Diencephalon (tissue), 1 donor: ENCODE measurements around the gene SLC25A23. TPM values are rescaled to one million over a fixed set of nuclear protein-coding genes. Genes with fewer than 3 reads are reported as not detected.

ENCODE experiments used
- small RNA-seq: library from RNA; depleted of rRNA; stranded (forward); fragments of <200 nt; gene quantifications from one replicate; pipeline ENCODE3, GENCODE V24; 2014
- total RNA-seq: library from RNA; depleted of rRNA; stranded (reverse); fragments of >200 nt; gene quantifications from one replicate; pipeline ENCODE4 v1.2.3, GENCODE V29; 2014

Gene SLC25A23
- 37.6 TPM for total RNA-seq

GRCh38 chr19:6459262-6460098 lies at the start of gene SLC25A23:
TSS of gene SLC25A23 (minus strand) at chr19:6459792. CDS start at chr19:6459628, 164 bp downstream.

DNA sequence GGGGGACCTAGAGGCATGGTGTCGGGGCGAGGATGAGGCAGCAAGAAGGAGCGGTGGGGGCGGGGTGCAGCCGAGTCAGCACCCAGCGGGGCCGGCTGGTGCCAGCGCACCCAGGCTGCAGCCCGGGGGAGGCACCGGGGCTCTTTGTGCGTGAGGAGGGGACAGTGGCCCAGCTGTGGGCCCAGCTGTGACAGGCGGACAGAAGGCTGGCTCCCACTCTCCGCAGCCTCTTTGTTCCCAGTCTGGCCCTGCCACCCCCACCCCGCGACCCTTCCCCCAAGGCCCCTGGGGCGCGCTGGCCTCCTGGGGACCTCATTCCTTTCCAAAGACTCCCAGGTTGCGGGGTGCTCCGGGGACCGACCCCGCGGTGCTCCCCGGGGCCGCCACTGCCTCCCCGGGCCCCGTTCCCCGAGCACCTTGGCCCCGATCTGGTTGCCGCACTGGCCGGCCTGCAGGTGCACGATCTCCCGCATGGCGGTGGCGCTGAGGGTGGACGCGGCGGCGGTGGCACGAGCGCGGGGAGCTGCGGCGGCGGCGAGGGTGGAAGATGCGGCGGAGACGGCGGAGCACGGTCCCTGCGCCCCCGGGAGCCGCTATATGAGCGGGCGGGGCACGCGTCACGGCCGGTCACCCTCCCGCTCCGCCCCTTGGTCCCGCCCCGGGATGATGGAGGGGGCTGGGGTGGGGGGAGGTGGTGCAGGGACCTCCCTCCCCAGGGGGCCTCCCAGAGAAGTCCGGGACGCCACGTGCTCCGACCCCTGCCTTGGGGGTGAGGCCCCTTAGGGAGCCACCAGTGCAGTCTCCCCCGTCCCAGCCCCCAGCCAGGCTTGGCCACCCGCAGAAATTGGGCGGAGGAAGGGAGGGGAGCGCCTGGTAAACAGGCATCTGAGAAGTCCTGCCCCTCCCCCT lies 42.4 kb upstream of the SLC25A23 start, which contains the start of gene TUBB4A:
Gene TUBB4A, minus strand, starts transcription at position 570 of the 909 bp plus-strand sequence. Its CDS starts 97 bp downstream, at position 473.

GRCh38 chr19:6481541-6482342 lies 22.1 kb upstream of the SLC25A23 start, which contains the start of gene DENND1C:
TSS of gene DENND1C (minus strand) at chr19:6481787. CDS start at chr19:6481695, 92 bp downstream.

DNA sequence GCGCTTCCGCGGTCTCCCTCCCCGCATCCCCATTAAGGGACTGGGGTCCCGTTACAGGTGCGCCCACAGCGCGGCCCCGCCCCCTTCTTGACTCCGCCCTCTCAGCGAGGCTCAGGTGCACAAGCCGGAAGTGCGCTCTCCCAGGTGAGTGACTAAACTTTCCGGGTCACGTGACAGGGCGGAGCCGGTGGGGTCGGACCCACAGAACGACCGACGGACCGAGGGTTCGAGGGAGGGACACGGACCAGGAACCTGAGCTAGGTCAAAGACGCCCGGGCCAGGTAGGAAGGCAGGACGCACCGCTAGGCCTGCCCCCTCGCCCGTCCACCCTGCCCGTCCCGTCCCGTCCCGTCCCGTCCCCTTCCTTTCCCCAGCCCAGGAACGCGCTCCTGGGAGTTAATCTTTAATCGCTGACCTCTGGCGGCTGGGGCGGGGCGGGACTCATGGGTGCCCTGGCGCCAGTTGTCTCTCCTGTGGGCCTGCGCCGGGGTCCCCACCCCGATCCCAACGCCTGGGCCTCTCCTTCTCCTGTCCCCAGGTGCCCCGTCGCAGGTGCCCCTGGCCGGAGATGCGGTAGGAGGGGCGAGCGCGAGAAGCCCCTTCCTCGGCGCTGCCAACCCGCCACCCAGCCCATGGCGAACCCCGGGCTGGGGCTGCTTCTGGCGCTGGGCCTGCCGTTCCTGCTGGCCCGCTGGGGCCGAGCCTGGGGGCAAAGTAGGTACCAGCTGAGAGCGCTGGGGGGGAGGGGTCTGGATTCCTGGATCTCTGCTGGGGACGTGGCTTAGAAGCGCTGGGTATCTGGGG lies 4.7 kb upstream of the SLC25A23 start, which contains the start of gene CRB3:
Gene CRB3, plus strand, starts transcription at position 202 of the 804 bp plus-strand sequence. Its CDS starts 431 bp downstream, at position 633.

DNA sequence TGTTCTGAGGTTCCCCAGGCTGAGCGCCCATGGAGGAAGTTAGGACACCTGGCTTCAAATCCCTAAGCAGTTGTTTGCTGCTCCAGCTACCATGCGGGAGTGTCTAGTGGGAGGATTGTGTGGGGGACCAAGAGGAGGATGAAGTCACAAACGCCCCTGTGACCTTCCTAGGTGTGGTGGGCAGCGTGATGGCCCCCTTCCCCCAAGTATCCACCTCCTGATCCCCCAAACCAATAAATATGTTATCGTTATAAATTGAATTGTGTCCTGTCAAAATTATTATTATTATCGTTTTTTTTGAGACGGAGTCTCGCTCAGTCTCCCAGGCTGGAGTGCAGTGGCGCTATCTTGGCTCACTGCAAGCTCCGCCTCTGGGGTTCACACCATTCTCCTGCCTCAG lies 25.9 kb downstream of the SLC25A23 start, which contains the start of gene SLC25A41:
Gene SLC25A41, minus strand, starts transcription at position 101 of the 400 bp plus-strand sequence. Its CDS starts 70 bp downstream, at position 31.

DNA sequence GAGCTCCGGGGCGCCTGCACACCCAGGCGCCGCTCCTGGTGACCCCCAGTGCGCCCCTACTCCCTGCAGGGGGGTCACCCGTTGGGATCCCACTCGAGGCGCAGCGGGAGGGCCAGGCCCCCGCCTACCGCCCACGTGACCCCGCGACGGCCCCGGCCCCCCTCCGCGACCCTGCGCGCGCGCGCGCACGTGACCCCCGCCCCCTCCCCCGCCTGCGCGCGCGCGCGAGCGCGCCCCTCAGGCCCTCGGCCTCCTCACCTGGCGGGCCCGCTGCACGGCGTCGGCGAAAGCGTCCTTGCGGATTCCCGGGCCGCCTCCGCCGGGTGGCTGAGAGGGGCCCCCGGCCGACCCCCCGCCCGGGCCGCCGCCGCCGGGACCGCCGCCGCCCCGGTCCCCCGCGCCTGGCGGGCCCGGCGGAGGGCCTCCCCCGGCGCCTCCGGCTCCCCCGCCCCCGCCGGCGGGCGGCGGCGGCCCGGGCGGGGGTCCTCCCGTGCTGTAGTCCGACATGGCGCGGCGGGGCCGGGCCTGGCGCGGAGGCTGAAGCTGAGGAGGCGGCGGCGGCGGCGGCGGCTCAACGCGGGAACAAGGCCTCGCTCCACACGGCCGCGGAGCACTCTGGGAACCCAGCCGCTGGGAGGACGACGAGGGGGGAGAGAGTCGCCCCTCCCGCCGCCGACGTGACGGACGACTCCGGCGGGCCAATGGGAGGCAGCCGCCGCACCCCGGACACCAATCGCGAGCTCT lies 35.2 kb downstream of the SLC25A23 start, which contains the start of gene KHSRP:
Gene KHSRP, minus strand, starts transcription at position 617 of the 744 bp plus-strand sequence. Its CDS starts 110 bp downstream, at position 507.

DNA sequence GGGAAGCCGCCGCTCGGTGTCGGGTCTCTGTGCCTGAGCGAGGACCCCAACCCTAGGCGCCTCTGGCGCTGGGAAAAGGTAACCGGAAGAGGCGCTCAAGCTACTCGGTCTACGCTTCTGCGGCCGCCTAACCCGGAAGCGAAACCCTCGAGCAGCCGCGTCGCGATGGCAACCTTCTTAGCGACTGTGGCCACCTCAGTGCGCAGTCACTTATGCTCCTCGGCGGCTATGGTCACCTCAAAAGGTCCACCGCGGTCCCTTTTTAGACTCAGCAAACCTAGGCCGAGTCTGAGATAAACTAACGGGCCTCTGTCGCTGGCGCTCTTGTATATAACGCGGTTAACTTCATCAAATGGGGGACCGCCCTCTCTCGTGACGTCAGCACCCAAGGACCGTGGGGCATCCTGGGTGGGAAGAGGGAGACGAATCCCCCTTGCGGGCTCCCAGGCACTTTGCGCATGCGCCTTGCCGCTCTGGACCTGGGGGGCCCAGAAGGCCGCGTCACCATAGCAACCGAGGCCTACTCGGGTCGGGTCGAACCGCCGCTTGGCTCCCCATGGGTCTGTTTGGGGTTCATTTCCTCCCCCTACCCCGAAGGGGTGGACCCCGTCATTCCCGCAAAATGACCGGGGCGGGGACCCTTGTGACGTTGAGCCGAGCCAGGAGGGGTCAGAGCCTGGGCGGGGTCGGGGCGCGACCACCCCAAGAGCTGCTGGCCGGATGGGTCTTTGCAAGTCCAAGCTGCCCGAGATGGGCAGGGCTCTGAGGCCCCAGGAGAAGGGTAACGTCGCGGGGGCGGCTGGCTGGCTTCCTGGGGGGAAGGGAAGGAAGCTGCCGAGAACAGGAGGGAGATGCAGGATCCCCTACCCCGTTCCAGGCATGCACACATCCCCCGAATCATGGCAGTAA lies 66.3 kb downstream of the SLC25A23 start, which contains the start of gene GTF2F1:
Gene GTF2F1, minus strand, starts transcription at position 91 of the 909 bp plus-strand sequence. CDS start 169 bp downstream, outside the sequence.

Small RNA genes lying within 50 kb of the gene (small RNA-seq; reads per million reads assigned to genes)
- not detected for gene AC010503.2
- not detected for gene MIR6790

Other genes starting within 250 kb of the SLC25A23 start
- gene MLLT1, start 179.8 kb downstream of the SLC25A23 start, total RNA-seq = 27.0 TPM
- gene ACER1, start 126.2 kb downstream of the SLC25A23 start, total RNA-seq = not detected
- 33.9 TPM for gene CLPP, start 98.3 kb downstream of the SLC25A23 start, total RNA-seq
- 59.5 TPM for gene ALKBH7, start 87.0 kb downstream of the SLC25A23 start, total RNA-seq
- 3.2 TPM for gene PSPN, start 83.9 kb downstream of the SLC25A23 start, total RNA-seq
- gene GTF2F1, start 66.6 kb downstream of the SLC25A23 start, total RNA-seq = 43.6 TPM
- gene KHSRP, start 35.0 kb downstream of the SLC25A23 start, total RNA-seq = 113 TPM
- gene SLC25A41, start 26.0 kb downstream of the SLC25A23 start, total RNA-seq = 0.69 TPM
- gene CRB3, start 4.5 kb upstream of the SLC25A23 start, total RNA-seq = 1.6 TPM
- gene DENND1C, start 22.0 kb upstream of the SLC25A23 start, total RNA-seq = 0.69 TPM
- 169 TPM for gene TUBB4A, start 42.5 kb upstream of the SLC25A23 start, total RNA-seq
- gene TNFSF9, start 71.2 kb upstream of the SLC25A23 start, total RNA-seq = 4.2 TPM
- gene CD70, start 131.4 kb upstream of the SLC25A23 start, total RNA-seq = not detected
- not detected for gene TNFSF14, start 210.4 kb upstream of the SLC25A23 start, total RNA-seq